T-helper 22 cell (primary cell): ENCODE results near the gene SMYD3.
"Not testable (repeated sequence)": the region's sequence is repeated elsewhere in the genome, so short reads cannot be mapped to it uniquely, and the experiment has no call there.

Experiments
- DNase-seq: peaks from one replicate; pipeline ENCODE4 v3.0.0-alpha.2; 2020; ENCODE audit warnings: low read depth

The SMYD3 gene

DNA sequence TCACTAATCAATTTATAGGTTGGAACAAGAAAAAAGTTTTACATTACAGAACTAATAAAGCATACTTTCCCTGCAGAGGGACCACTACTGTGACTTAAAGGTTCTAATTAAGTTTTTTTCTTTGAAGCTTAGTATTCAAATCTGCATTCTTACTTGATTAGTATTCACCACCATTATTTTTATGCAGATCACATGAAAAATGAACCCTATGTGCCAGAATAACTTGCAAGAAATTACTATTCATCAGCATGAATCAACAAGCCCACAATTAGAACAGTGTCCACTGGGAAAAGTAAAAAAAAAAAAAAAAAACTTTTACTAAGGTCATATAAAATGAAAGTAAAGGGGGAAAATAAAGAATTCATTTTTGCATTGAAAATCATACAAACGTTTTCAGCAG, 90.8 kb downstream of the SMYD3 start:
- no peak for DNase-seq

- no peak for DNase-seq
Observed at GRCh38 chr1:246415028-246415427, 92.1 kb downstream of the SMYD3 start.

DNA sequence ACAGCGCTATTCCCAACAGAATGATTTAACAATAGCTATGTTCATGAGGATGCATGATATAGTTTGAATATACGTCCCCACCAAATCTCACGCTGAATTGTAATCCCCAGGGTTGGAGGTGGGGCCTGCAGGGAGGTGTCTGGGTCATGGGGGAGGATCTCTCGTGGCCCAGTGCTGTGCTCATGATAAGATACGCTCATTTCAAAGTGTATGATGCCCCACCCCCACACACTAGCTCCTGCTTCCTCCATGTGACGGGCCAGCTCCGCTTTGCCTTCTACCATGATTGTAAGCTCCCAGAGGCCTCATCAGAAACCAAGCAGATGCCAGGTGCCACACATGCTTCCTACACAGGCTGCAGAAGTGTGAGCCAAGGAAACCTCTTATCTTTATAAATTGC, 93.6 kb downstream of the SMYD3 start:
- DNase-seq, result no peak

DNA sequence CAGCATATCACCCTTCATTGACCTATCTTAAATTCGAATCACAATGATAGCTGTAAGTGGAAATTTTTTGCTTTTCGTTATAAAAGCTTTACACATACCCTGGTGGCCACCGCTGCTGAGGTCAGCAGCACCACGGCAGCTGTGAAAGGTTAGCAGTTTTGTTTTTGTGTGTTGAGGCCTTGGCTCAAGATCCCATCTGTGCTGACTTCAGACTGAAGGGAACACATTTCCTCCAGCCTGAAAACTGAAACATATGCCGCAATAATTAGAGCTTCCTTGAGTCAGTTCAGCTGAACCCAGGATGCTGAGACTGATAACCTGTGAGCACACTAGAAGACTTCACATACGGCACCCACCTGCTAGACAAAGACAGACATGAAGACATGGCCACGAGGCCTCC, 103.0 kb downstream of the SMYD3 start:
- DNase-seq, result no peak

GRCh38 chr1:246398126-246398813, 108.8 kb downstream of the SMYD3 start:
- no peak for DNase-seq

DNA sequence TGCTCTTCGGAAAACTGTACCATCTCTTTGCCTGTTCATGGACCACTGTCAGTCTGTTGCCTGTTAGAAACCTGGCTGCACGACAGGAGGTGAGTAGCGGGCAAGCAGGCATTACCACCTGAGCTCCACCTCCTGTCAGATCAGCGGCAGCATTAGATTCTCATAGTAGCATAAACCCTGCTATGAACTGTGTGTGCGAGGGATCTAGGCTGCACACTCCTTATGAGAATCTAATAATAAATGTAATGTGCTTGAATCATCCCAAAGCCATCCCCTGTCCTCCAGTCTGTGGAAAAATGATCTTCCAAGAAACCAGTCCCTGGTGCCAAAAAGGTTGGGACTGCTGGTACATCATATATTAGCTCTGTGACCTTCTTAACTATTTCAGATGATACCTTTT, 110.0 kb downstream of the SMYD3 start:
- DNase-seq, result no peak

DNA sequence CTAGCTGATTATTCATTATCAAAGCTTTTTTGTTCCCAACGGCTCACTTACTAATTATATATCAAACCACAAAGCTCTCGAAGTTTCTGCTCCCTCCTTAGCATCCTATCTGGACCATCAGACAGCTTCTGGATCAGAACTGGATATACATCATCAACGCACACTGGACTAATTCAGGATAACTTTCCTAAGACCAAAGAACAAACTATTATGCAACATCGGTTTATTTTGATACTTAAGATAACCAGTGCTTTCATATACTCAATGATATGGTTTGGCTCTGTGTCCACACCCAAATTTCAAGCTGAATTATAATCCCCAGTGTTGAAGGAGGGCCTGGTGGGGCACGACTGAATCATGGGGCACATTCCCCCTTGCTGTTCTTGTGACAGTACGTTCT, 110.8 kb downstream of the SMYD3 start:
- no peak for DNase-seq

- DNase-seq, result no peak
Observed at GRCh38 chr1:246394121-246394520, 113.0 kb downstream of the SMYD3 start.

- DNase-seq, result no peak
Observed at GRCh38 chr1:246390855-246391254, 116.2 kb downstream of the SMYD3 start.

DNA sequence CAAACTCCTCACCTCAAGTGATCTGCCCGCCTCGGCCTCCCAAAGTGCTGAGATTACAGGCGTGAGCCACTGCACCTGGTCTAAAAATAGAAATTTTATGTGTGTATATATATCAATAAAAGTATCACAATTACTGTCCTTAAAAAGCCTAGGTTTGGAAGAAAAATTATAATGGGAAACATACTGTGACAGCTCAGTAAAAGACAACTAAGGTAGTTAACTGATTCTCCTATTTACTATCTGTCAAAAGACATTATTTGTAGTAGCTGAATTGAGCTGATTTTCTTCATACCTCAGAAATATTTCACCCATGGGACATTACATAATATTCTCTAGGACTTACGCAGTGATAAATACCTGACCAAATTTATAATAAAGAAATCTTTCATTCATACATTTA, 122.5 kb downstream of the SMYD3 start:
- no peak for DNase-seq

GRCh38 chr1:246383791-246384190, 123.3 kb downstream of the SMYD3 start:
- no peak for DNase-seq

GRCh38 chr1:246383239-246383589, 123.9 kb downstream of the SMYD3 start:
- no peak for DNase-seq

DNA sequence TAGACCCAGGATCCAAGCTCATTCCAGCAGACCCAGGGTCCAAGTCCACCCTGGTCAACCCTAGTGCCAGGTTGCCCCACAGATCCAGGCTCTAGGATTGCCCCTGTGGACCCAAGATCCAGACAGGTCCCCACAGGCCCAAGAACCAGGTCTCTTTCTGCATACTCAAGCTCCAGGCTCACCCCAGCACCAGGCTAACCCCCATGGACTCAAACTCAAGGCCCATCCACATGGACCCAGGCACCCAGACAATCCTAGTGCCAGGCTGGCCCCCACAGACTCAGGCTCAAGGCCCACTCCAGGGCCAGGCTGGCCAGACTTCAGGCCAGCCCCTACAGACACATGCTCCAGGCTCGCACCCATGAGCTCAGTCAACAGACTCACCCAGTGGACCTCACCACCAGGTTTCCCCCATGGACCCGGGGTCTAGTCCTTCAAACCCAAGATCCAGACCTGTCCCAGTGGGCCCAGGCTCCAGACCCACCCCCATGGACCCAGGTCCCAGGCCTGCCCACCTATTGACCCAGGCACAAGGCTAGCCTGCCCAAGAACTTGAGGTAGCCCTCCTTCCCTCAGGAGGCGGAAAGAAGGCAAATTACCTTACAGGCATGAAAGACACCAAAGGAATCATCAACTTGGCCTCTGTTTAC, 124.4 kb downstream of the SMYD3 start:
- no peak for DNase-seq

DNA sequence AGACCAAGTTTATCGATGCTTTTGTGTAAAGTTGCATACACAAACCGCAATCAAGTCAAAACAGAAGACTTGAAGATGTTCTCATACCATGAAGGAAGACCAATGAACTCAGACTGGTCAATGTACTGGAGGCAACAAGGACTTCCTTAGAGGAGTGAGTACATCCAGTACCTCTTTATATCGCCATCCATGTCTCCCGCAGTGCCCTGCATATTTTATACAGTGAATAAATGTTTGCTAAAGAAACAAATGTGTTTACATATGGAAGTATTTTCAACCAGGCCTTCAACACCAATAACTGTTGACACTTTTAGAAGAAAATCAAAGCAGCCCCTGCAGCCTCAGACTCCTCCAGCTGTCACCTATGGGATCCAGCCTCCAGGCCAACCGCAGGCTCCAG, 125.6 kb downstream of the SMYD3 start:
- no peak for DNase-seq

DNA sequence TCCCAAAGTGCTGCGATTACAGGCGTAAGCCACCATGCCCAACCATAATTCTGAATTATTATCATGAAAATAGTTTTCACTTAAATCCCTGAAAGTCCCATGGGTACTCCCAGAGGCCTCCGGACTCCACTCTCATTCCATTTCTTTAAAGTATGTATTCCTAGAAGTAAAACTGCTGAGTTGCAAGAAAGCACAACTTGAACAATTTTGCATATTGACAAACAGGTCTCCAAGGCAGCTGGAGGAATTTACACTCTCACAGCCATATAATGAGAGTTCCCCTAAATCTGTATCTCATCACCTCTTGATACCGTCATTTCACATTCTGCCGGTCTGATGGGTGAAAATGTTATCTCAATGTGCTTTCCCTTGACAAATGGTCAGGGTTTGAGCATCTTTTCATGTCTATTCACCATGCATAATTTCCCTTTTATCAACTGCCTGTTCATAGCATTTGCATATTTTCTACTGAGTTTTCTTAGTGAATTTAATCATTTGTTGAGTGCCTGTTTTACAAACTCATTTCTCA, 129.4 kb downstream of the SMYD3 start:
- DNase-seq, result no peak

GRCh38 chr1:246373828-246374569, 133.1 kb downstream of the SMYD3 start:
- DNase-seq, result no peak

DNA sequence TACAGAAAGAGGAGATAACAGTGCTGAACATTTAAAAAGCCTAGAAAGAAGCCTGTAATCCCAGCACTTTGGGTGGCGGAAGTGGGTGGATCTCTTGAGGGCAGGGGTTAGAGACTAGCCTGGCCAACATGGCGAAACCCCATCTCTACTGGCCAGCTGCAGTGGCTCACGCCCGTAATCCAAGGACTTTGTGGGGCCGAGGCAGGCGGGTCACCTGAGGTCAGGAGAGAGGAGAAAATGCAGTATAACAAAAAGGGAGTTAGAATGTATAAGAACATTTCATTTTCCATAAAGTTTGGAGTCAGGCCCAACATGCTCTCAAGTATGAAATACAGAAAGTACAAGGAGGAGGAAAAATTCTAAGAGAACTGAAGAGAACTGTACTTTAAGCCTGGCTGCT, 134.5 kb downstream of the SMYD3 start:
- no peak for DNase-seq

- DNase-seq, result no peak
Observed at GRCh38 chr1:246367041-246367440, 140.0 kb downstream of the SMYD3 start.

DNA sequence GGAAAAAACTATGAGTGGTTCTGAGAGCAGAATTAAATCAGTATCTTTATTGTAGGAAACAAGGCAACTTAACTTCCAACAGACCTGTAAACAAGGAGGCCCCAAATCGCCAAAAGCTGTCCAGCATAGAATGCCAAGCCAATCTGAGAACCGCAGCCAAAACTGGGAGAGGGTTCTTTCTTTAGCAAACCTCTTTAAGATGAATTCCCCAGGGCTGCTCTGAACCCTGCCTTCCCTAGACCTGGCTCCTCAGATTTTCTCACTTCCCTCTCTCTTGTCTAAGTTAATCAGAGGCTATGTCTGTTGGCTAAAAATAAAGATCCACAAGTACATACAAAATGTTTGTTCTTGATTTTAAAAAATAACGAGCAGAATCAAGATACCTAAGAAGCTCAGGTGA, 141.4 kb downstream of the SMYD3 start:
- DNase-seq, result no peak

GRCh38 chr1:246364415-246364941, 142.6 kb downstream of the SMYD3 start:
- no peak for DNase-seq

DNA sequence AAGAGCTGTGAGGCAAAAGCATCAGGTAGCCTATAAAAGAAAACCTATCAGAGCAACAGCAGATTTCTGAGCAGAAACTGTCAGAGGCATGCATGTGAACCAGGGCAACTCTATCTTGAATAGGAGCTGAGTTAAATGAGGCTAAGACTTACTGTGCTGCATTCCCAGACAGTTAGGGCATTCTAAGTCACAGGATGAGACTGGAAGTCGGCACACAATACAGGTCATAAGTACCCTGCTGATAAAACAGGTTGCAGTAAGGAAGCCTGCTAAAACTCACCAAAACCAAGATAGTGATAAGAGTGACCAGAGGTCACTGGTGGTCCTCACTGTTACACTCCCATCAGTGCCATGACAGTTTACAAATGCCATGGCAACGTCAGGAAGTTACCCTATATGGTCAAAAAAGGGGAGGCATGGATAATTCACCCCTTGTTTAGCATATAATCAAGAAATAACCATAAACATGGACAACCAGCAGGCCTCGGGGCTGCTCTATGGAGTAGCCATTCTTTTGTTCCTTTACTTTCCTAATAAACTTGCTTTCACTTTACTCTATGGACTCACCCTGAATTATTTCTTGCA, 150.0 kb downstream of the SMYD3 start:
- DNase-seq, result not testable (repeated sequence)

DNA sequence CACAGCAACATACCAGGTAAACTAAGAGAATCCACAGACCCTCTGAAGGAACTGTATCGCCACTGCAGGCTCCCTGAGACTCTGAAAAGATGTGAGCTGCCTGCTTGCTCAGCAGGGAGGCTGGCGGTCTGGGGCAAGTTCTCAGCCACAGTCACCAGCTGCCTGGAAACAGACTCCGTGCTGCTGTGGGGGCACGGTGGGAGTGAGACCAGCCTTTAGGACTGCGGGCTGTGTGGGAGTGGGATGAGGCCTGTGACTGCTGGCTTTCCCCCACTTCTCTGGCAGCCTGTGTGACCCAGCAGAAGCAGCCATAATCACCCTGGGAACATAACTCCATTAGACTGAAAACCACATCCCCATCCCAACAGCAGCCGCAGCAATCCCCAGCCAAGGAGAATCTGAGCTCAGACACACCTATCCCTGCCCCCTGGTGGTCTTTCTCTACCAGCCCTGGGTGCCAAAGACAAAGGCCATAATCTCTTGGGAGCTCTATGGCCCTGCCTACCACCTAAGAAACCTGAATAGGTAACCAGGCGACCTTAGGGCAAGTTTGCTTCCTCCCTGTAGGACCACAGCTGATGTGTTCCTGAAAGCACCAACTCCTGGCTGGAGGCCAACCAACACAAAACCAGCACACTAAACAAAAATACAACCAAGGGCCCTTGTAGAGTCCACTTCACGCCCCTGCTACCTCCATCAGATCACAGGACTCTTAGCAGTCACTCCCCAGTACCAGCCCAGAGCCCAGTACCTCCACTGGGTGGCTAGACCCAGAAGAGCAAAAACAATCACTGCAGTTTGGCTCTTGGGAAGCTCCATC, 151.5 kb downstream of the SMYD3 start:
- no peak for DNase-seq
